ENCODE measurements around the gene COL18A1. TPM values are rescaled to one million over a fixed set of nuclear protein-coding genes. Genes with fewer than 3 reads are reported as not detected.

The COL18A1 gene
- total and polyA plus RNA-seq, 2 of the 8 experiments (the other 6 are each of a cell fraction or from before 2014, with no cell fraction given) = 145 to 201 TPM

DNA sequence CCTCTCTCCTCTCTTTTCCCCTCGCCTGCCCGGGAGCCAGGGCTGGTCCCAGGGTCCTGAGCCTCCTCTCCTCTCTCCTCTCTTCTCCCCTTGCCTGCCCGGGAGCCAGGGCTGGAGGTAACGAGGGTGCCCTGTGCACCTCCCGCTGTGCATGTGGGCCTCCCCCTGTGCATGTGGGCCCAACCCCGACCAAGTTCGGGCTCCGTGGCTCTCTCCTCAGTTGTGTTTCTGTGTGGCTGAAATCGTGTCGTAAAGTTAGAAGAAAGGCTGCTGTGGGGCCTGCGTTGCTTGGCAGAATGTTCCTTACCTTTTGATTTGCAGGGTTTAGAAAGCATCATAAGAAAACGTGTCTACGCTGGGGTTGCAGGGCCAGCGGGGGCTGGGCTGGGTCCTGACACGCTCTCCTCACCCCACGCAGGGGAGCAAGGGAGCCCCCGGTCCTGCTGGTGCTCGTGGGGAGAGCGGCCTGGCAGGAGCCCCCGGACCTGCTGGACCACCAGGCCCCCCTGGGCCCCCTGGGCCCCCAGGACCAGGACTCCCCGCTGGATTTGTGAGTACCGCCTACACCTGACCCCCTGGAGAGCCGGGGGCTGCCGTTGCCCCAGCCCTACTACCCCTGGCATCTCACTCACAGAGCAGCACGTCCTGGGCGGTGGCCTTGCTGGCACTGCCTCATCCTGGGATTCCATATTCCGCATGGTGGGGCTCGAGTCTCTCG, 81.6 kb downstream of the COL18A1 start (continued):
- no peak for TF ChIP-seq TBP (IDR thresholded peaks at IDR 0.05; ENCODE audit: low read depth, low read length)
- no peak for TF ChIP-seq SIN3A (conservative IDR thresholded peaks at IDR 0.05 in 1 of 2, IDR thresholded peaks at IDR 0.05 in 1 of 2; ENCODE audit: low read depth in 1 of 2, low read length in 2 of 2)
- no peak for TF ChIP-seq POU5F1 (IDR thresholded peaks at IDR 0.05; ENCODE audit: low read depth, low read length)
- TF ChIP-seq BCL11A (IDR thresholded peaks at IDR 0.05; ENCODE audit: low read depth in 2 of 2, low read length in 2 of 2) = no peak
- no peak for TF ChIP-seq BRCA1 (IDR thresholded peaks at IDR 0.05; ENCODE audit: low read depth, low read length)
- no peak for TF ChIP-seq EZH2 (IDR thresholded peaks at IDR 0.05; ENCODE audit: low read depth, low read length, severe bottlenecking)

Measured in H1 (cell line).